ENCODE measurements around the gene TMEM273. TPM values are rescaled to one million over a fixed set of nuclear protein-coding genes. Genes with fewer than 3 reads are reported as not detected.

Gene TMEM273
- polyA plus RNA-seq, 6 donors from 2014 or later = 1.2 to 7.1 (median 2.6) TPM

- no peak for ATAC-seq (ENCODE audit: low read depth in 2 of 2)
- H3K9me3 Mint-ChIP-seq = no peaks in the 10 kb centered on the region
- peaks cover 40 to 53% (median 53%) of the 10 kb centered on the region in 3 donors for H3K4me1 Mint-ChIP-seq
- H3K27me3 Mint-ChIP-seq = peaks cover 0 to 6% (median 4%) of the 10 kb centered on the region in 3 donors
- peak overlapping the region in 1 of 8 donors; percentile 33 for H3K4me3 Mint-ChIP-seq
- DNase-seq = no peak
- H3K27ac Mint-ChIP-seq = peak overlapping the region in 2 of 6 donors; percentile 42 to 87
- H3K36me3 Mint-ChIP-seq = no peaks in the 10 kb centered on the region
These were observed 16.0 kb downstream of the TMEM273 start for GRCh38 chr10:49172061-49172776.

GRCh38 chr10:49171326-49172060 is 16.7 kb downstream of the TMEM273 start:
- Mint-ChIP-seq H3K9me3 (no peaks in the 10 kb centered on the region), H3K27ac (peak overlapping the region in 1 of 6 donors; percentile 87), H3K4me3 (no peak overlapping the region), H3K4me1 (peaks cover 36 to 49% (median 48%) of the 10 kb centered on the region in 3 donors), H3K36me3 (no peaks in the 10 kb centered on the region), H3K27me3 (peaks cover 0 to 6% (median 6%) of the 10 kb centered on the region in 3 donors)
- no peak for DNase-seq
- no peak for ATAC-seq (ENCODE audit: low read depth in 2 of 2)

- Mint-ChIP-seq H3K4me1 (peaks cover 32 to 46% (median 44%) of the 10 kb centered on the region in 3 donors), H3K27me3 (peaks cover 0 to 9% (median 6%) of the 10 kb centered on the region in 3 donors), H3K27ac (no peak overlapping the region), H3K9me3 (no peaks in the 10 kb centered on the region), H3K36me3 (no peaks in the 10 kb centered on the region), H3K4me3 (no peak overlapping the region)
- no peak for ATAC-seq (ENCODE audit: low read depth in 2 of 2)
- DNase-seq = no peak
These were observed 17.4 kb downstream of the TMEM273 start for GRCh38 chr10:49170632-49171325.

GRCh38 chr10:49169776-49170175 is 18.4 kb downstream of the TMEM273 start:
- Mint-ChIP-seq H3K27ac (no peak overlapping the region), H3K36me3 (no peaks in the 10 kb centered on the region), H3K4me1 (peaks cover 31 to 39% (median 38%) of the 10 kb centered on the region in 3 donors), H3K9me3 (no peaks in the 10 kb centered on the region), H3K4me3 (no peak overlapping the region), H3K27me3 (peaks cover 0 to 9% (median 6%) of the 10 kb centered on the region in 3 donors)
- ATAC-seq (ENCODE audit: low read depth in 2 of 2) (no peak), DNase-seq (no peak)

- H3K4me3 Mint-ChIP-seq = peak overlapping the region in 1 of 8 donors; percentile 57
- ATAC-seq (ENCODE audit: low read depth in 2 of 2) (no peak), DNase-seq (no peak)
- H3K36me3 Mint-ChIP-seq = no peaks in the 10 kb centered on the region
- H3K27ac Mint-ChIP-seq = peak overlapping the region in 1 of 6 donors; percentile 2
- H3K4me1 Mint-ChIP-seq = peaks cover 29 to 38% (median 38%) of the 10 kb centered on the region in 3 donors
- no peaks in the 10 kb centered on the region for H3K9me3 Mint-ChIP-seq
- peaks cover 0 to 13% (median 6%) of the 10 kb centered on the region in 3 donors for H3K27me3 Mint-ChIP-seq
These were observed 19.2 kb downstream of the TMEM273 start for GRCh38 chr10:49168831-49169500.

- DNase-seq (no peak), ATAC-seq (ENCODE audit: low read depth in 2 of 2) (no peak)
- H3K27me3 Mint-ChIP-seq = peaks cover 0 to 13% (median 6%) of the 10 kb centered on the region in 3 donors
- H3K4me3 Mint-ChIP-seq = no peak overlapping the region
- peak overlapping the region in 1 of 6 donors; percentile 27 for H3K27ac Mint-ChIP-seq
- H3K36me3 Mint-ChIP-seq = no peaks in the 10 kb centered on the region
- H3K4me1 Mint-ChIP-seq = peaks cover 24 to 32% (median 31%) of the 10 kb centered on the region in 3 donors
- no peaks in the 10 kb centered on the region for H3K9me3 Mint-ChIP-seq
These were observed 20.0 kb downstream of the TMEM273 start for GRCh38 chr10:49168171-49168540.

GRCh38 chr10:49167425-49168170 is 20.6 kb downstream of the TMEM273 start:
- Mint-ChIP-seq H3K27ac (no peak overlapping the region), H3K4me3 (no peak overlapping the region), H3K4me1 (peaks cover 24 to 26% (median 26%) of the 10 kb centered on the region in 3 donors), H3K27me3 (peaks cover 0 to 13% (median 6%) of the 10 kb centered on the region in 3 donors), H3K9me3 (no peaks in the 10 kb centered on the region), H3K36me3 (no peaks in the 10 kb centered on the region)
- ATAC-seq (ENCODE audit: low read depth in 2 of 2) (no peak), DNase-seq (no peak)

GRCh38 chr10:49166484-49167400 is 21.4 kb downstream of the TMEM273 start:
- Mint-ChIP-seq H3K4me1 (peaks cover 15 to 18% (median 17%) of the 10 kb centered on the region in 3 donors), H3K27ac (peak overlapping the region in 2 of 6 donors; percentile 48 to 68), H3K9me3 (no peaks in the 10 kb centered on the region), H3K36me3 (no peaks in the 10 kb centered on the region), H3K4me3 (no peak overlapping the region), H3K27me3 (peaks cover 0 to 13% (median 6%) of the 10 kb centered on the region in 3 donors)
- no peak for ATAC-seq (ENCODE audit: low read depth in 2 of 2)
- no peak for DNase-seq

GRCh38 chr10:49165821-49166483 is 22.2 kb downstream of the TMEM273 start:
- DNase-seq = no peak
- Mint-ChIP-seq H3K27me3 (peaks cover 0 to 13% (median 6%) of the 10 kb centered on the region in 3 donors), H3K36me3 (no peaks in the 10 kb centered on the region), H3K4me3 (no peak overlapping the region), H3K4me1 (peaks cover 11 to 14% (median 12%) of the 10 kb centered on the region in 3 donors), H3K27ac (peak overlapping the region in 1 of 6 donors; percentile 48), H3K9me3 (no peaks in the 10 kb centered on the region)
- ATAC-seq (ENCODE audit: low read depth in 2 of 2) = no peak

GRCh38 chr10:49165259-49165658 is 22.9 kb downstream of the TMEM273 start:
- H3K4me3 Mint-ChIP-seq = no peak overlapping the region
- no peaks in the 10 kb centered on the region for H3K9me3 Mint-ChIP-seq
- no peak for ATAC-seq (ENCODE audit: low read depth in 2 of 2)
- no peak for DNase-seq
- peaks cover 11 to 14% (median 12%) of the 10 kb centered on the region in 3 donors for H3K4me1 Mint-ChIP-seq
- H3K36me3 Mint-ChIP-seq = no peaks in the 10 kb centered on the region
- H3K27ac Mint-ChIP-seq = no peak overlapping the region
- peaks cover 0 to 13% (median 6%) of the 10 kb centered on the region in 3 donors for H3K27me3 Mint-ChIP-seq

- H3K36me3 Mint-ChIP-seq = no peaks in the 10 kb centered on the region
- no peak overlapping the region for H3K4me3 Mint-ChIP-seq
- DNase-seq = peak; percentile 31
- peaks cover 0 to 13% (median 6%) of the 10 kb centered on the region in 3 donors for H3K27me3 Mint-ChIP-seq
- peaks cover 11 to 14% (median 12%) of the 10 kb centered on the region in 3 donors for H3K4me1 Mint-ChIP-seq
- peak; percentile 73 to 80 for ATAC-seq (ENCODE audit: low read depth in 2 of 2)
- peak overlapping the region in 2 of 6 donors; percentile 11 to 80 for H3K27ac Mint-ChIP-seq
- H3K9me3 Mint-ChIP-seq = no peaks in the 10 kb centered on the region
These were observed 23.5 kb downstream of the TMEM273 start for GRCh38 chr10:49164559-49165188.
